Chondrocyte (in vitro differentiated cells): ENCODE measurements around the gene EMID1. TPM values are rescaled to one million over a fixed set of nuclear protein-coding genes. Genes with fewer than 3 reads are reported as not detected.

Source experiments
- DNase-seq: peaks from one replicate; pipeline ENCODE4 v3.0.0; 2021; ENCODE audit warnings: mixed read lengths, low spot score
- H3K27ac Mint-ChIP-seq: one replicate; pipeline ENCODE4 v1.8.0; 2021; ENCODE audit warnings: mild to moderate bottlenecking, moderate library complexity, mixed read lengths; ENCODE audit not compliant: unreplicated experiment
- H3K27me3 Mint-ChIP-seq: 2 replicates; pipeline ENCODE4 v1.8.0; 2021; ENCODE audit warnings: low read depth, mixed read lengths
- H3K36me3 Mint-ChIP-seq: 2 replicates; pipeline ENCODE4 v1.8.0; 2021; ENCODE audit warnings: low read depth, mixed read lengths
- H3K4me1 Mint-ChIP-seq: 2 replicates; pipeline ENCODE4 v1.8.0; 2021; ENCODE audit warnings: low read depth, mild to moderate bottlenecking, mixed read lengths
- H3K4me3 Mint-ChIP-seq: one replicate; pipeline ENCODE4 v1.8.0; 2021; ENCODE audit warnings: mild to moderate bottlenecking, moderate library complexity, mixed read lengths; ENCODE audit not compliant: unreplicated experiment
- H3K9me3 Mint-ChIP-seq: 2 replicates; pipeline ENCODE4 v1.8.0; 2021; ENCODE audit warnings: low read depth, mixed read lengths
- CTCF ChIP-seq: fragments of 200-600 bp; sonication (generic); IDR thresholded peaks from 2 replicates; pipeline ENCODE4 v1.5.0; 2021; ENCODE audit warnings: antibody characterized with exemption, mild to moderate bottlenecking, moderate library complexity
- total RNA-seq: library from RNA; stranded (reverse); gene quantifications from 3 replicates; pipeline ENCODE4 v1.2.1, GENCODE V29; 2021

The EMID1 gene
- total RNA-seq, 1 donor from 2014 or later = not detected

- no peak overlapping the region for H3K27ac Mint-ChIP-seq
- no peak overlapping the region for H3K4me3 Mint-ChIP-seq
- no peaks in the 10 kb centered on the region for H3K4me1 Mint-ChIP-seq
- H3K9me3 Mint-ChIP-seq = peaks cover 24% of the 10 kb centered on the region
- TF ChIP-seq CTCF = no peak
- peak; percentile 59 for DNase-seq
- H3K27me3 Mint-ChIP-seq = peaks cover 4% of the 10 kb centered on the region
- H3K36me3 Mint-ChIP-seq = peaks cover 9% of the 10 kb centered on the region
These were observed 33.5 kb upstream of the EMID1 start for GRCh38 chr22:29172216-29172615.

- peaks cover 28% of the 10 kb centered on the region for H3K9me3 Mint-ChIP-seq
- TF ChIP-seq CTCF = no peak
- H3K27me3 Mint-ChIP-seq = peaks cover 3% of the 10 kb centered on the region
- no peak overlapping the region for H3K4me3 Mint-ChIP-seq
- DNase-seq = no peak
- H3K4me1 Mint-ChIP-seq = no peaks in the 10 kb centered on the region
- no peak overlapping the region for H3K27ac Mint-ChIP-seq
- peaks cover 9% of the 10 kb centered on the region for H3K36me3 Mint-ChIP-seq
These were observed 30.3 kb upstream of the EMID1 start for GRCh38 chr22:29175312-29175835.

GRCh38 chr22:29183971-29184848, 21.5 kb upstream of the EMID1 start:
- no peak overlapping the region for H3K4me3 Mint-ChIP-seq
- no peaks in the 10 kb centered on the region for H3K4me1 Mint-ChIP-seq
- TF ChIP-seq CTCF = no peak
- no peak overlapping the region for H3K27ac Mint-ChIP-seq
- peaks cover 3% of the 10 kb centered on the region for H3K36me3 Mint-ChIP-seq
- peak; percentile 41 for DNase-seq
- H3K9me3 Mint-ChIP-seq = peaks cover 8% of the 10 kb centered on the region
- peaks cover 7% of the 10 kb centered on the region for H3K27me3 Mint-ChIP-seq

- DNase-seq = peak; percentile 54
- peaks cover 7% of the 10 kb centered on the region for H3K9me3 Mint-ChIP-seq
- no peak overlapping the region for H3K27ac Mint-ChIP-seq
- no peak for TF ChIP-seq CTCF
- peaks cover 3% of the 10 kb centered on the region for H3K36me3 Mint-ChIP-seq
- peaks cover 7% of the 10 kb centered on the region for H3K27me3 Mint-ChIP-seq
- no peaks in the 10 kb centered on the region for H3K4me1 Mint-ChIP-seq
- H3K4me3 Mint-ChIP-seq = no peak overlapping the region
These were observed 20.7 kb upstream of the EMID1 start for GRCh38 chr22:29184849-29185490.

- no peak overlapping the region for H3K4me3 Mint-ChIP-seq
- no peaks in the 10 kb centered on the region for H3K4me1 Mint-ChIP-seq
These were observed 19.4 kb upstream of the EMID1 start for GRCh38 chr22:29186302-29186701.

More at GRCh38 chr22:29186302-29186701, 19.4 kb upstream of the EMID1 start:
- no peaks in the 10 kb centered on the region for H3K27me3 Mint-ChIP-seq
- TF ChIP-seq CTCF = no peak
- no peaks in the 10 kb centered on the region for H3K36me3 Mint-ChIP-seq
- no peak overlapping the region for H3K27ac Mint-ChIP-seq
- DNase-seq = no peak
- no peaks in the 10 kb centered on the region for H3K9me3 Mint-ChIP-seq
